Mesenteric fat pad (tissue), 1 donor: Measurements from ENCODE around the gene ZSCAN25. TPM values are rescaled to one million over a fixed set of nuclear protein-coding genes. Genes with fewer than 3 reads are reported as not detected.
"Not testable (repeated sequence)": the region's sequence is repeated elsewhere in the genome, so short reads cannot be mapped to it uniquely, and the experiment has no call there.

ENCODE experiments used
- DNase-seq: peaks from one replicate; pipeline ENCODE4 v3.0.0-alpha.2; 2020; ENCODE audit warnings: low spot score
- total RNA-seq: library from RNA; stranded (reverse); fragmentation: NEBNext Ultra II Directional; extraction: Animal tissue kit (Norgen Biotek cat#: 25700); gene quantifications from one replicate; pipeline ENCODE4 v1.2.1, GENCODE V29; 2021
- donor health status: DM: yes; HTN: yes; CAD: no.

ZSCAN25 gene
- total RNA-seq, 1 donor from 2014 or later = 10.9 TPM

DNA sequence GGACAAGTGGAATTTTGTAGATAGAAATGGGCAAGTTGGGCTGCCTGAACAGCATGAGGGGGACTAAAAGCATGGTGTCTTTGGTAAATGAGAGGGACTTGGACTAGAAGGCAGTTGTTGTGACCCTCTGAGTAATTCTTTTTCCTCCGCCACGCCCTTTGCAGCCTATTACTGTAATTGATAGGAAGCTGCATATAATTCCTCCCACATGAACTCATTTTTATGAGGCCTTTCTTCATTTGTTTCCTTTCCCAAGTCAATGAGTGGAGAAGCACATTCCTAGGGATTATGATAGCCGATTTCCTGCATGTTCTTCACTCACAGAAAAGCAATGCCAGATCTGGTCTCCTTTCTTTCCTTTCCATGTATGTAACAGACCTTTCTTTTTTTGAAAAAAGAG is 27.7 kb downstream of the ZSCAN25 start:
- DNase-seq = no peak

DNA sequence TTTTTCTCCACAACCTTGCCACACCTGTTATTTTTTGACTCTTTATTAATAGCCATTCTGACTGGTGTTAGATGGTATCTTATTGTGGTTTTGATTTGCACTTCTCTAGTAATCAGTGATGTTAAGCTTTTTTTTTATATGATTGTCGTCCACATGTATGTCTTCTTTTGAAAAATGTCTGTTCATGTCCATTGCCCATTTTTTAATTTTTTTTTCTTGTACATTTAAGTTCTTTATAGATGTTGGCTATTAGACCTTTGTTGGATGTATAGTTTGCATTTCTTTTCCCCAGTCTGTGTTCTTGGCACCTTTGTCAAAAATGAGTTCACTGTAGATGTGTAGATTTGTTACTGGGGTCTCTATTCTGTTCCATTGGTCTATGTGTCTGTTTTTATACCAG is 28.8 kb downstream of the ZSCAN25 start:
- DNase-seq = no peak

DNA sequence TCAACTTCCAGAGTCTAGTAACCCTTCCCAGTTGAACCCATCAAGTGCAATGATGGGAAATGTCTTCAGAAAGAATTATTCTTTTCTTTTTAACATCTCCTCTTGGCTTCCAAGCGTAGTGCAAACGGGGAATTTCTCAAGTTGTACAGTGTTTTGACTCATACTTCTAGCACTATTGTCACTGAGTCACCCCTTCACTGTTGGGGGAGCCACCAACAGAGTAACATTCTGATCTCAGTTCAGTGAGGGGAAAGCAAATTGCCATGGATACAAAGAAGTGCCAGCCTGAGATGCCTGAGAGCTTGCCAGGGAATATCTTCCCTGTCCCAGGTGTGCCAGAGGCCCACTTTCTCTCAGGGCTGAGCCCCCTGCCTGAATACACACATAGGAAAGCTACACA is 32.1 kb downstream of the ZSCAN25 start:
- DNase-seq = no peak

DNA sequence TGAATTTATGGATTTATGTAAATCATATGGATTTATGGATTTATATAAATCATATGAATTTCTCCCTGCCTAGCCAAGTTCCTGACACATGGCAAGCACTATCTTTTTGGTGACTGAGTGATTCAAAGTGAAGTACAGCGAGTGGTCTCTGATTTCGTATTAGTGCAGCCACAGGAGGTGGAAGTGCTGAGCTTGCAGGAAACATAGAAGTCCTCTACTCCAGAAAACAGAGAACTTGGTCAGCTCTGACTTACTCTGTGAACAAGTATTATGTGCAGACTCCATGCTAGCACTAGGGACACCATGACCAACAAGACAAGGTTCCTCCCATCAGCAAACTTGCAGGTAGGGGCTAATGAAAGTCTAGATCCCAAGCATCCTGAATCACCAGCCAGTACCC is 34.5 kb downstream of the ZSCAN25 start:
- DNase-seq = no peak

DNA sequence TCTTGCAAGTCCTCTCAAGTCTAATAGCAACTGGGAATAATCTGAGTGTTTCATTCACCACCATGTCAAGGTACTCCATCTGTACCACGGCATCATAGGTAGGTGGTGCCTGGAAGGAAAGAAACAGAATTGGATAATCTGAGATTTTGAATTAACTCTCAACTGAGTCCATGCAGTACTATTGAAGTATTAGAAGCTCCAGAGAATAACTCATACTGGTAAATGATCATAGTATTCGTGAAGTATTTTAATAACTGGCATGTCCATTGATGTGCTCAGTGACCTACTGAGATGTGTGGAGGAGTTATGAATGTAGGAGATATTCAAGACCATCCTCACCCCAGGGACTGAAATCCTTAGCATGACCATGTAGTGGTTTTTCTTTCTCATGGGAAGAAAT is 35.9 kb downstream of the ZSCAN25 start:
- no peak for DNase-seq

DNA sequence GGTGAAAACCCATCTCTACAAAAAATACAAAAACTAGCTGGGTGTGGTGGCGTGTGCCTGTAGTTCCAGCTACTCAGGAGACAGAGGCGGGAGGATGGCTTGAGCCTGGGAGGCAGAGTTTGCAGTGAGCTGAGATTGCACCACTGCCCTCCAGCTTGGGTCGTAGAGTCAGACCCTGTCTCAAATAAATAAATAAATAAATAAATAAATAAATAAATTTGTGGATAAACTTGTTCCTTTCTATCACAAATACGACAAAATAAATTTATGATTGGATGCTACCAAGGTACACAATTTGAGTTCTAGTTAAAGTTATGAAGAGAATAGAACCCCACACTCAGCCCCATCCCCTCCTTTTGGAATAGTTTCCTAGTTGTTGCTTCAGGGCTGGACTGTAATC is 36.5 kb downstream of the ZSCAN25 start:
- not testable (repeated sequence) for DNase-seq

DNA sequence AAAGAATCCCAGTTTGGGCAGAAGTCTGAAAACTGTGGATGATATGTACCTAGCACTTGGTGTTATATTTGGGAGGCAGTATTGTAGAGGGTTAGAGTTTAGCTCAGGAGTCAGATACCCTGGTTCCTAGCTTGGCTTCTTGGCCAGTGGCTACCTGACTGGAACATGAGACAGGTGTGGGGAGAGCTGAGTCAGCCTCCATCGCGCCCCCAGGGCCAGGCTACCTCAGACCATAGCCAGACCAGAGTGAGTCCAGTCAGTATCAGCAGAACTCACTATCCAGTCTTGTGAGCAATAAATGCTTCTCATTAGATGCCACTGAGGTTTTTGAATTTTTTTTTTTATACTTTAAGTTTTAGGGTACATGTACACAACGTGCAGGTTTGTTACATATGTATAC is 37.0 kb downstream of the ZSCAN25 start:
- no peak for DNase-seq

DNA sequence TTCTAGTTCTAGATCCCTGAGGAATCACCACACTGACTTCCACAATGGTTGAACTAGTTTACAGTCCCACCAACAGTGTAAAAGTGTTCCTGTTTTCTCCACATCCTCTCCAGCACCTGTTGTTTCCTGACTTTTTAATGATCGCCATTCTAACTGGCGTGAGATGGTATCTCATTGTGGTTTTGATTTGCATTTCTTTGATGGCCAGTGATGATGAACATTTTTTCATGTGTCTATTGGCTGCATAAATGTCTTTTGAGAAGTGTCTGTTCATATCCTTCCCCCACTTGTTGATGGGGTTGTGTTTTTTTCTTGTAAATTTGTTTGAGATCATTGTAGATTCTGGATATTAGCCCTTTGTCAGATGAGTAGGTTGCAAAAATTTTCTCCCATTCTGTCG is 37.9 kb downstream of the ZSCAN25 start:
- DNase-seq = not testable (repeated sequence)

DNA sequence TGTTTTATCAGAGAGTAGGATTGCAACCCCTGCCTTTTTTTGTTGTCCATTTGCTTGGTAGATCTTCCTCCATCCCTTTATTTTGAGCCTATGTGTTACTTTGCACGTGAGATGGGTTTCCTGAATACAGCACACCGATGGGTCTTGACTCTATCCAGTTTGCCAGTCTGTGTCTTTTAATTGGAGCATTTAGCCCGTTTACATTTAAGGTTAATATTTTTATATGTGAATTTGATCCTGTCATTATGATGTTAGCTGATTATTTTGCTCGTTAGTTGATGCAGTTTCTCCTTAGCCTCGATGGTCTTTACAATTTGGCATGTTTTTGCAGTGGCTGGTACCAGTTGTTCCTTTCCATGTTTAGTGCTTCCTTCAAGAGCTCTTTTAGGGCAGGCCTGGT is 41.1 kb downstream of the ZSCAN25 start:
- not testable (repeated sequence) for DNase-seq

DNA sequence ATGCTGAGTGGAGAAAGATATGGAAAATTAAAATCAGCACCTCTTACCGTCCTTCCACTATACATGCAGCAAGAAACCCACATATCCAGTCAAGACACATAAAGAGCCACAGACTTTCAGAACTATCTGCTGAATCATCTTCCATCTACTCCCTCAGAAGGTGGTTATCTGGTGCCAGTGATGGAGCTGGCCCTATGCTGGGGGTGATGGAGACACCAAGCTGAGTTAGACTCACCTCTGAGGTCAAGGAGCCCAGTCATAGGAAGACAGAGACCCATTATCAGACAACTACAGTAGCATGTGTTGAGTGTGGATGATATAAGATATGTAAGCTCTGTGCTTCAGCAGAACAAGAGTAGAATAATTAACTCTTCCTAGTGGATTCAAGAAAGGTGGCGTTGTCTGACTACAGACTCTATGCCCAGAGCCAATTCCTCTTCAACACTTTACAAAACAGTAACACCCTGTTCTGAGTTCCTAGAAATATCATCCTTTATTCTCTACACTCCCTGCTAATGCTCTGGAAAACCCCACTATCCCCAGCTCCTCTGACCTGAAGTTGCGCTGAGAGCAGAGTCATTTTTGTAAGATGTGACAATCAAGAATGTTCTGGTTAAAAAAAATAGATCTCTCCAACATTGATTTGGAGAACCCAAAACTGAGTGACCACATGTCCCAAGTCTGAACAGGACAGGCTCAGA is 48.7 kb downstream of the ZSCAN25 start:
- DNase-seq = no peak

DNA sequence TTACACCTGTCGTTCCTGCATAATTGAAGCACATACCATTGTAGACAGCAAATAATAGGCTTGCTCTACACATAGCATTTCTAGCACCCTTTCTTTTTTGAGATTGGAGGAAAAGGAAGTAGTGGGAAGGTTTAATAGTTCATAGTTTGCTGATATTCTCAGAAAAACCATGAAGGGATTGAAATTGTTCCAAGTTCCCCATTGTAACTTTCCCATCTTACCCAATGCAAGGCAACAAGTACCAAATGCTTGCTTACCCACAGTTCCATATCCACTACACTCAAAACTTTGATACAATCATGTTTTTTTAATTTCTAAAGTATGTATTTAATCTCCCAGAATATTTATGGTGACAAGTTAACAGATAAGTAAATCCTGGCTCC is 49.3 kb downstream of the ZSCAN25 start:
- no peak for DNase-seq

DNA sequence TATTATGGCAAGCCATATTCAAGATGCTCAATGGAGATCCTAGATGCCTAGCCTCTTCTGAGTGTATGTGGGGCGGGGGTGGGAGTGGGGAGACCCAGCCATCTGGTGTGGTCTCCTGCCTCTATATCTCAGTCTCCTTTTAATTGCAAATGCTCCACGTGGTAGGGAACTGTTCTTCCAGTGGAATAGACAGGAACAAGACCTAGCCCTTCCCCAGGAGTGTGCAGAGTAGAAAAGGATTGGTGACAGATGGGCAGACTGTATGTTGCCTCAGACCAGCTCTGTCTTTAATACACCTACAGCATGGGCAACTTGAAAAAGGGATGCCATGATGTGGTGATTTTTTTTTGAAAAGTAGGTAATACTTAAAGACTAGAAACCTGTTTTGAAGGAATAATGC is 50.4 kb downstream of the ZSCAN25 start:
- DNase-seq = no peak

DNA sequence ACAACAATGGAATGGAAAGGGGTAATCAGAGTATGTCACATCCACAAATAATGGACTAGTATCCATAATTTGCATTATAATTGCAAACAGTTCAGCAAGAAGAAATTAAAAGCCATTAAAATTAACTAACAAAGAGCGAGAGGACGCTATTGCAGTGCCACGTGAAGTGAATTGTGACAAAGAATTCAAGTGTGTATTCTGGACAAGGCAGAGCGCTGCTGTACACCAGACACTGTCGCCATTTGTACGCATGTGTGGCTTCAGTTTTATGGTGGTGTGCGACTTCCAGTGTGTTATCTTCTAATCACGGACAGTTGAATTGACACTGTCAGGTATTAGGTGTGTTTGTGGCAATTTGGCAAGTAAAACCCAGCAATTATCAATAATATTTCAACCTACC is 51.8 kb downstream of the ZSCAN25 start:
- DNase-seq = no peak

DNA sequence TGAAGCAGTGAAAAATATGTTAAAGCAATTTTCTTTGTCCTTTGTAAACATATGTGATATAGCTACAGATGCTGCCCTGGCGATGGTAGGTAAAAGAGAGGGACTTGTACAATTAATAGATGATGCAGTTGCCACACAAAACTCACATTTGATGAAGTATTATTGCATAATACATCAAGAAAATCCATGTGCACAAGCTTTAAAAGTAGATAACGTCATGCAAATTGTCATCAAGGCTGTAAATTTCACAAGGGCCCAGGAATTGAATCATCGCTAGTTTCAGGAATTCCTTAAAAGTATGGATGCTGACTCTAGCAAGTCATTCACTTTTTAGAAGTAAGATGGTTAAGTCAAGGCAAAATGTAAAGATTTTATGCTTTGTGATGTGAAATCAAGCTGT is 53.0 kb downstream of the ZSCAN25 start:
- no peak for DNase-seq

DNA sequence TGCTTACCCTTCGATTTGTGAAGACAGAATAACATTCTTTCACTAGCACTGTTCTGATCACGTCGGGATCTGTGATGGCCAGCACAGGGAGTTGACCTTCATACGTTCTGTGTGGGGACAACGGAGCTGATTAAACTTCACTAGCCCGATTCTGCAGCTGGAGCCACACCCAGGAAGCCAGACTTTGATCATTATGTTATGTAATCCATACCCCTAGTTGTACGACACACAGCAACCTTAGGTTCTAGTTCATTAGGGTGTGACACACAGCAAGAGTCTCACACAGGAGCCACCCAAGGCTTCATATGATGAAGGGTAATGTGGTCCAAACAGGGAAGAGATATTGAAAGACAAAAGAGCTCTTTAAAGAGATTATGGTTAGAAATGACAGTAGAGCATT is 55.8 kb downstream of the ZSCAN25 start:
- DNase-seq = no peak

DNA sequence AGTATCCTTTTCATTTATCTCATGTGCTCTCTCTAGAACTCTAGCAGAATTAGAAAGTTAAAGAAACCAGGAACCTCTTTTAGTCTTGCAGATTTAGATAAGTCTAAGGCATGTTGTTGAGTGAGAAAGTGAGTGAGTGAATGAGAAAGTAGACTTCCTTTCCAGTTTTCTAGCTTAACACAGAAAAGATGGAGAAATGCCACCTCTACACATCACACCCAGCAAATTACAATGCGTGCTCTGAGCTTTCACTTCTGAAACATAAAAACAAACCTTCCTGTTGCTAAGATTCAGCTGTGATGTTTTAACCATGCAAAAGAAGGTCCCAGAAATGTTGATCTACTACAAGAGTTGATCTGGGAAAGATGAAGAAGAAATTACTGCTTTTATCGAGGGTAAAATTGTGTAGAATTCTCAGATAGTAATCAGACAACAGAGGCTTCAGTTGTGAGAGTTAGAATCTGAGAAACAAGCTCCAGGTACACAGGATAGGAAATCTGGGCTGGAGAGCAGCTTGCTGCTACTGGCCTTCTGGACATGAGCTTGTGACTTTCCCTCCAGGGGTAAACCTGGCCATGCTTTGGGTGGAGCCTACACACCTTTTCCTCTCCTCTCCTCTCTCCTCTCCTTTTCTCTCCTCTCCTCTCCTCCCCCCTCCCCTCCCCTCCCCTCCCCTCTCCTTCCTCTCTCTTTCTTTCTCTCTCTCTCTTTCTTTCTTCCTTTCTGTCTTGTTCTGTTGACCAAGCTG is 58.4 kb downstream of the ZSCAN25 start:
- no peak for DNase-seq

DNA sequence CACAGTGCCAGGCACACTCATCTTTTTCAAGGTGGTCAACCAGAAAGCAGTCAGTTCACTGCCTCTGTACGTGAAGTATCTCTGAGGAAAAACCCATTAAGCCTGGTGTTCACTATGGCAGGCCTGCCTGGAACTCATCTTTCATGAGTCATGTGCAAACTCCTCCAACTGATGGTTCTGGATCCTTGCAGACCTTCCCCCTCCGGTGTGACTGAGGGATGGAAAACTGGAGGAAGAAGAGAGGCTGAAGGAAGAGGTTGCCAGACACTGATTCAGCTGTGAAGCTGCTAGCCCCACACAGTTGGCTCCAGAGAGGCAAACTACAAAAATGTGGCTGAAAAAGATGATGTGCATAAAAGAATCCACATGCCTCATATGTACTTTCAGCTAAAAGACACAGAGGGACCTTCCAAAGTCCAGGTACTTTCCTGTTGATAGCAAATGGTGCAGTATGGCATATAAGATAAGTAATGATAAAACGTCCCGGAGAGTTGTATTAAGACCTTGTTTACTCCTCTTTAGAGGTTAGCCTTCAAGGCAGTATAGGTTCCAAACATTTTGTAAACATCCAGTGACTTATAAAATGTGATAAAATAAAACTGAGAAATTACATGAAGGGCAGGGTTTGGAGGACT is 60.4 kb downstream of the ZSCAN25 start:
- DNase-seq = no peak

DNA sequence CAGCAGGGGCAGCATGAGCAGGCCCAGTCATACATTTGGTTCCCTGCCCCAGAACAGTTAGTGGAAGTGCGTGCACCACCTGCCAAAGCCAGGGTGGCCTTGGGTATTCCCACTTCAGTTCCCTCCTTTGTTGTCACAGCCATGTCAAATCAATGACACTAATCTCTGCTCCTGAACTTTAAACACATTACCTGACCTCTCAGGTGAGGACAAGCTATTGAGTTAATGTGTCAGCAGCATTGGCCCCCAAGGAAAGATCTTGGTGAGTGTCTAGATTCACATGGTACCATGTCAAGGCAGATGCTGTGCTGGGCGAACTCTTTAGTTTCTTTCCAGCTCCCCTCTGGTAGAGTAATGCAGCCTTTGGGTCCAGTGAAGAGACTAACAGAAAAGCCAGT is 60.9 kb downstream of the ZSCAN25 start:
- no peak for DNase-seq

DNA sequence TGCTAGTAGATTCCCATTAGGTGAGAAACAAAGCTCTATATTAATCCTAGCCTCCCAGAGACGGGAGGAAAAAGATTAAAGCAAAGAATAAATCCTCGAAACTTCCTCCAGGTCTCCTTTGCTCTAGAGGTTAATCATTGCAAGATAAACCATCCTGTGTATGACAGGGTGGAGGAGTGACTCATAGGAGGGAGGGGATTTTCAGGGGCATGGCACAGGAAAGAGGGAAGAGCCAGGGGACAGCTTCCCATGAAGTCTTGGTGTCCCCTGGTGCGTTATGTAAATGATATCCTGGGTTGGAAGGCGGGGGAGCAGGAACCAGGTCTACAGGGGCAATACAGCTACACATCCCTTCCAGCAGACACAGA is 62.3 kb downstream of the ZSCAN25 start:
- no peak for DNase-seq

DNA sequence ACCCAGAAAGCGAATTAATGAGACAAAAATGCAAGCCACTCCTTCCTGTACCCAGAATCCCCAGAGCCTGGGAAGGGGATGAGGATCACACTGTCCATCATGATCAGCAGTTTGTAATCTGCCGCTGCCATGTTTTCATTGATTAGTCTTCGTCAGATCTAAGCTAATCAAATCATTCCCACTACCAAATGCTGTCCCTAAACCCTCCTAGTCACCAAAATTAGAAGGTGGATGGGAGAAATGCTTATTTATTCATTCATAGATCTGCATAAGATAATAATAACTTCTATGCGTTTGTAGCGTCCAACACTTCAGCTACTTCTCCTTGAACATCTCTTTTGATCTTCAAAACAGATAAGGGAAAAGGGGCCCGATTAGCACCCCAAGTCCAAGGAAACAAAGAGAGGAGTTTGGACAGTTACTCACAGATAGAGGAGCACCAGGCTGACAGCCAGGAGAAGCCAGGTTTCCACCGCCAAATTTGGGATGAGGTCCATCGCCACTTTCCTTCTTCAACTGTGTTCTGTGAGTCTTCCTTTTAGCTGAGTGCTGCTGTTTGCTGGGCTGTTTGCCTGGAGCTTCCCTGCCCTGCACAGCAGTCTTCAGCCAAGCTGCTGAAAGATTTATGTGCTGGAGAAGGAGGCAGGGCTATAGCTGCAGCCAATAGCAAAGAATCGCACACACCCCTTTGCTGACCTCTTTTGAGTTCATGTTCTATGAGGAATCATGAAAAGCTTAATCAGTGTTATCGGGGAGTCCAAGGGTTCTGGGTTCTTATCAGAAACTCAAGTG is 62.9 kb downstream of the ZSCAN25 start, which contains the start of gene CYP3A5:
Gene CYP3A5, minus strand, starts transcription at position 597 of the 792 bp plus-strand sequence. Its CDS starts 100 bp downstream, at position 497.
- no peak for DNase-seq
